Activated CD8-positive, alpha-beta T cell treated with anti-CD3 and anti-CD28 coated beads for 36 hours (primary cell): ENCODE data around the gene TWNK. TPM values are rescaled to one million over a fixed set of nuclear protein-coding genes. Genes with fewer than 3 reads are reported as not detected.

Source experiments
- ATAC-seq: fragments of 200-7000 bp; cut with Tn5 transposase; one replicate; pipeline ENCODE4 v1.10.0; 2021; ENCODE audit warnings: mild to moderate bottlenecking, moderate library complexity
- CTCF ChIA-PET: fragments of 350-600 bp; sonication (Branson Sonifier 250); formaldehyde crosslinking; loops from one replicate; lab custom pipeline; 2021; ENCODE audit warnings: antibody characterized with exemption; lab: Charles Lee
- POLR2A ChIA-PET: fragments of 350-600 bp; sonication (Branson Sonifier 250); formaldehyde crosslinking; loops from one replicate; lab custom pipeline; 2021; ENCODE audit warnings: antibody characterized with exemption; lab: Charles Lee
- DNase-seq: peaks from one replicate; pipeline ENCODE4 v3.0.0-alpha.2; 2020
- H3K27ac Mint-ChIP-seq: one replicate; pipeline ENCODE4 v1.8.0; 2021; ENCODE audit warnings: mild to moderate bottlenecking, mixed read lengths
- H3K27me3 Mint-ChIP-seq: one replicate; pipeline ENCODE4 v1.8.0; 2021; ENCODE audit warnings: mixed read lengths
- H3K36me3 Mint-ChIP-seq: one replicate; pipeline ENCODE4 v1.8.0; 2021; ENCODE audit warnings: low read depth, mixed read lengths
- H3K4me1 Mint-ChIP-seq: one replicate; pipeline ENCODE4 v1.8.0; 2021; ENCODE audit warnings: low read depth, mixed read lengths
- H3K4me3 Mint-ChIP-seq: one replicate; pipeline ENCODE4 v1.8.0; 2021; ENCODE audit warnings: mild to moderate bottlenecking, moderate library complexity, mixed read lengths
- H3K9me3 Mint-ChIP-seq: one replicate; pipeline ENCODE4 v1.8.0; 2021; ENCODE audit warnings: mixed read lengths
- CTCF ChIP-seq: fragments of 200-600 bp; IDR thresholded peaks from one replicate; pipeline ENCODE4 v1.8.0; 2022; ENCODE audit warnings: antibody characterized with exemption, mild to moderate bottlenecking
- intact Hi-C: fragments of 100-400 bp; cut with micrococcal nuclease; formaldehyde crosslinking; loops from one replicate; pipeline ENCODE4 v1.10.0; 2022
- total RNA-seq, 2 experiments: library from RNA; stranded (reverse); gene quantifications; one replicate each; pipeline ENCODE4 v1.2.3, GENCODE V29; 2021

Gene TWNK
- total RNA-seq, 2 experiments from 2014 or later: 18.0 to 19.0 TPM

GRCh38 chr10:101005869-101006567, 18.7 kb downstream of the TWNK start:
- POLR2A ChIA-PET: interaction anchor here (1.1 kb wide), 1 partner anchor 18 kb away, joined by 3 read pairs; no protein-coding TSS in a partner anchor
- H3K4me1 Mint-ChIP-seq: peaks cover 1% of the 10 kb centered on the region
- H3K9me3 Mint-ChIP-seq: no peaks in the 10 kb centered on the region
- H3K4me3 Mint-ChIP-seq: no peak overlapping the region
- H3K36me3 Mint-ChIP-seq: no peaks in the 10 kb centered on the region
- no peak for TF ChIP-seq CTCF
- ATAC-seq: no peak
- intact Hi-C loops: no loop called here
- DNase-seq: no peak
- no peaks in the 10 kb centered on the region for H3K27me3 Mint-ChIP-seq
- H3K27ac Mint-ChIP-seq: no peak overlapping the region
- CTCF ChIA-PET: interaction anchor here (1.8 to 12.8 kb wide), 4 partner anchors 8 to 45 kb away, joined by 6 to 178 read pairs (median 8); no protein-coding TSS in a partner anchor

GRCh38 chr10:101006593-101007098, 19.3 kb downstream of the TWNK start:
- Mint-ChIP-seq H3K27ac (no peak overlapping the region), H3K36me3 (no peaks in the 10 kb centered on the region), H3K9me3 (no peaks in the 10 kb centered on the region), H3K27me3 (no peaks in the 10 kb centered on the region), H3K4me1 (no peaks in the 10 kb centered on the region), H3K4me3 (no peak overlapping the region)
- ChIA-PET CTCF (interaction anchor here (1.8 to 12.8 kb wide), 3 partner anchors 8 to 10 kb away, joined by 6 to 178 read pairs (median 6); no protein-coding TSS in a partner anchor), POLR2A (interaction anchor here (1.1 kb wide), 1 partner anchor 18 kb away, joined by 3 read pairs; no protein-coding TSS in a partner anchor)
- no peak for TF ChIP-seq CTCF
- intact Hi-C loops: no loop called here
- DNase-seq (no peak), ATAC-seq (no peak)

GRCh38 chr10:101007099-101007711, 19.9 kb downstream of the TWNK start:
- H3K9me3 Mint-ChIP-seq: no peaks in the 10 kb centered on the region
- ChIA-PET CTCF (interaction anchor here (0.6 to 12.8 kb wide), 6 partner anchors 8 to 263 kb away, joined by 3 to 178 read pairs (median 4); partner anchors contain the start of gene LZTS2), POLR2A (interaction anchor here (1.1 kb wide), 1 partner anchor 19 kb away, joined by 3 read pairs; no protein-coding TSS in a partner anchor)
- intact Hi-C loops: no loop called here
- H3K4me1 Mint-ChIP-seq: no peaks in the 10 kb centered on the region
- H3K27ac Mint-ChIP-seq: no peak overlapping the region
- no peak overlapping the region for H3K4me3 Mint-ChIP-seq
- no peaks in the 10 kb centered on the region for H3K27me3 Mint-ChIP-seq
- no peaks in the 10 kb centered on the region for H3K36me3 Mint-ChIP-seq
- ATAC-seq (no peak), DNase-seq (no peak)
- no peak for TF ChIP-seq CTCF

- intact Hi-C loops: no loop called here
- Mint-ChIP-seq H3K9me3 (no peaks in the 10 kb centered on the region), H3K36me3 (no peaks in the 10 kb centered on the region), H3K4me1 (peaks cover 7% of the 10 kb centered on the region), H3K4me3 (no peak overlapping the region), H3K27me3 (no peaks in the 10 kb centered on the region), H3K27ac (no peak overlapping the region)
- CTCF ChIA-PET: interaction anchor here (0.6 to 12.8 kb wide), 9 partner anchors 9 to 264 kb away, joined by 3 to 178 read pairs (median 4); partner anchors contain the start of gene LZTS2
- TF ChIP-seq CTCF: no peak
- DNase-seq (no peak), ATAC-seq (no peak)
- POLR2A ChIA-PET: interaction anchor here (0.5 kb wide), 1 partner anchor 644 kb away, joined by 3 read pairs; no protein-coding TSS in a partner anchor
Observed at GRCh38 chr10:101007915-101008822, 20.8 kb downstream of the TWNK start.
